ENCODE data around the gene SPATA31A7.
"Not testable (repeated sequence)": the region's sequence is repeated elsewhere in the genome, so short reads cannot be mapped to it uniquely, and the experiment has no call there.

Gene SPATA31A7

DNA sequence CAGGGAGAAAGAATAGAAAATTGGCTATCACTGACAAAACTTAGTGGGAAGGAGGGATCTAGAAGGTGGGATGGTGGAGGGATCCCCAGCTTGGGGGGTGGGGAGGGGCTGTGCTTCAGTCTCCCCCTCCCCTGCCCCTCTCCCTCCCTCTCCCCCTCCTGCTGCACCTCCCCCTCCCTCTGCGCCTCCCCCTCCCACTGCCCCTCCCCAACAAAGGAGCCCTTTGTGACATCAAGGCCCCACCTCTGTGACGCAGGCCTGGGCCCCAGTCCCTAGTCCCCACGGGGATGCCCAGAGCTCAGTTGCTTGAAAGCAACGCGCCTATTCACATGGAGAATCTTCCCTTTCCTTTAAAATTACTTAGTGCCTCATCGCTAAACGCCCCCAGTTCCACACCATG, at the start of gene SPATA31A7:
Gene SPATA31A7, plus strand, starts transcription at position 301 of the 400 bp plus-strand sequence. Its CDS starts 29 bp downstream, at position 330.
- DNase-seq: not testable (repeated sequence)

DNA sequence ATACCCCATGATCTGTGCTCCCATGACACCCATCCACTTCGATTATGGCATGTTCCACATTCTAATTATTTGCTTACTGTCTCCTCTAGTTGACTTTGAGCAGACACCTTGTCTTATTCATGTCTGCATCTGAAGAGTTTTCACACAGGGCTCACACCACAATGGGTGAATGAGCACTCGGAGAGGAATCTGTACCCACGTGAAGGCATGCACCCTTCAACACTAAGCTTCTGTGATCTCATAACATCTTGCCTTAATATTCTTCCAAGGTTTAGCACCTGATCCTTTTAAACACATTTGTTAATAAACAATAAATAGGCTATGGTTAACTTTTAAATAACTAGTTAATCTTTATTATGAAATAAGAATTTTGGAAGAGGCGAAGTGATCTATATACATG, 36.6 kb downstream of the SPATA31A7 start:
- not testable (repeated sequence) for DNase-seq

All from left hindlimb (tissue), 1 donor.